ENCODE measurements around the gene CCDC69.
"Not testable (repeated sequence)": the region's sequence is repeated elsewhere in the genome, so short reads cannot be mapped to it uniquely, and the experiment has no call there.

Gene CCDC69

GRCh38 chr5:151223447-151224264 lies at the start of gene CCDC69:
CCDC69 (minus strand) TSS chr5:151224092; CDS start chr5:151223970, 122 bp downstream.
- DNase-seq: peak; percentile 61

GRCh38 chr5:151271336-151271735 lies 47.4 kb upstream of the CCDC69 start:
- no peak for DNase-seq

- no peak for DNase-seq
Measured at GRCh38 chr5:151270599-151270998, 46.7 kb upstream of the CCDC69 start.

- DNase-seq: no peak
Measured at GRCh38 chr5:151267491-151268260, 43.8 kb upstream of the CCDC69 start.

GRCh38 chr5:151264113-151264512 lies 40.2 kb upstream of the CCDC69 start:
- DNase-seq: no peak

- DNase-seq: no peak
Measured at GRCh38 chr5:151262532-151262931, 38.6 kb upstream of the CCDC69 start.

GRCh38 chr5:151259931-151260330 lies 36.0 kb upstream of the CCDC69 start:
- DNase-seq: no peak

- no peak for DNase-seq
Measured at GRCh38 chr5:151258816-151259215, 34.9 kb upstream of the CCDC69 start.

- no peak for DNase-seq
Measured at GRCh38 chr5:151258201-151258611, 34.3 kb upstream of the CCDC69 start.

- DNase-seq: no peak
Measured at GRCh38 chr5:151257731-151258181, 33.9 kb upstream of the CCDC69 start.

- DNase-seq: no peak
Measured at GRCh38 chr5:151255621-151256286, 31.9 kb upstream of the CCDC69 start.

GRCh38 chr5:151254990-151255389 lies 31.1 kb upstream of the CCDC69 start:
- DNase-seq: not testable (repeated sequence)

- no peak for DNase-seq
Measured at GRCh38 chr5:151254556-151254955, 30.7 kb upstream of the CCDC69 start.

- DNase-seq: no peak
Measured at GRCh38 chr5:151253605-151253950, 29.7 kb upstream of the CCDC69 start.

GRCh38 chr5:151252762-151253604 lies 29.1 kb upstream of the CCDC69 start, which contains the start of gene GM2A:
GM2A (plus strand) TSS chr5:151253185; CDS start chr5:151253217, 32 bp downstream.
- peak; percentile 99 for DNase-seq

GRCh38 chr5:151251621-151252020 lies 27.7 kb upstream of the CCDC69 start:
- DNase-seq: no peak

GRCh38 chr5:151251001-151251551 lies 27.2 kb upstream of the CCDC69 start:
- no peak for DNase-seq

- no peak for DNase-seq
Measured at GRCh38 chr5:151250346-151251000, 26.6 kb upstream of the CCDC69 start.

- no peak for DNase-seq
Measured at GRCh38 chr5:151249281-151249680, 25.4 kb upstream of the CCDC69 start.

- DNase-seq: no peak
Measured at GRCh38 chr5:151248651-151249050, 24.8 kb upstream of the CCDC69 start.

GRCh38 chr5:151245680-151246219 lies 21.9 kb upstream of the CCDC69 start:
- DNase-seq: no peak
